Activated T-cell treated with anti-CD3 and anti-CD28 coated beads, Interleukin-2, amount 50 U/mL, for 48 hours (primary cell): Measurements from ENCODE around the gene CMTM8.
A peak's percentile ranks its signal among the peaks of the same experiment; 100 is the strongest.

Source experiments
- DNase-seq, 2 experiments: peaks; one replicate each; pipeline ENCODE4 v3.0.0-alpha.2; 2020

The CMTM8 gene

GRCh38 chr3:32414522-32415202 lies 176.2 kb downstream of the CMTM8 start:
- DNase-seq, result peak in 1 of 2 experiments; percentile 46

- DNase-seq, result no peak
Observed at GRCh38 chr3:32419742-32420125, 181.3 kb downstream of the CMTM8 start.
